GM18951 (cell line): Measurements from ENCODE around the gene CTNND2.
"Not testable (repeated sequence)": the region's sequence is repeated elsewhere in the genome, so short reads cannot be mapped to it uniquely, and the experiment has no call there.

Experiments used
- POLR2A ChIP-seq: IDR thresholded peaks from 4 replicates; pipeline ENCODE4 v1.6.1; 2011; ENCODE audit warnings: mild to moderate bottlenecking; ENCODE audit not compliant: insufficient read length, insufficient read depth; ENCODE audit errors: extremely low read depth
- in situ Hi-C: fragments of 300-500 bp; cut with MboI; formaldehyde crosslinking; loops from one replicate; pipeline ENCODE4 v1.12.0; 2022; ENCODE audit warnings: low sequenced_read_pairs, mixed read lengths, inconsistent platforms; ENCODE audit not compliant: unreplicated experiment

Gene CTNND2

GRCh38 chr5:11335881-11336760, 568.1 kb downstream of the CTNND2 start:
- TF ChIP-seq POLR2A: no peak
- in situ Hi-C loops: no loop called here

GRCh38 chr5:11334404-11334803, 569.8 kb downstream of the CTNND2 start:
- TF ChIP-seq POLR2A: no peak

DNA sequence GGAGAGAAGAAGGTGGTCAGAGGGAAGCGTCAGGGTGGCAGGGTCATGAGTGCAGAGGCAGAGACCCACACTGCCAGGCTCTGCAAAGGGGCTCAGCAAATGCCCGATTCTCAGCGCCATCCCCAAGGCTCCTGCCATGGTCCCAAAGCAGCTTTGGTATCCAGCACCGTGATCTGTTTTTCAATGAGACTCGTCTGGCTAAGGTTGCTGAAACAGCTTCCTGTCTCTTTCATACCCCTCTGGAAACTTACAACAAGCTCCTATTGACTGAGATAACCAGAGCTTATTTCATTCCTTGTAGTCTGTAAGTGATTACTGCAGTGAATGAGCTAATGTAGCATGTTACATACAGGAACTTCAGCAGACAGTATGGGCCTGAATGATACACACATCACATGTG, 574.6 kb downstream of the CTNND2 start:
- no peak for TF ChIP-seq POLR2A
- in situ Hi-C loops: no loop called here

More at GRCh38 chr5:11334404-11334803, 569.8 kb downstream of the CTNND2 start:
- in situ Hi-C loops: no loop called here

- in situ Hi-C loops: no loop called here
- TF ChIP-seq POLR2A: no peak
These were observed 579.5 kb downstream of the CTNND2 start for GRCh38 chr5:11324521-11325289.

DNA sequence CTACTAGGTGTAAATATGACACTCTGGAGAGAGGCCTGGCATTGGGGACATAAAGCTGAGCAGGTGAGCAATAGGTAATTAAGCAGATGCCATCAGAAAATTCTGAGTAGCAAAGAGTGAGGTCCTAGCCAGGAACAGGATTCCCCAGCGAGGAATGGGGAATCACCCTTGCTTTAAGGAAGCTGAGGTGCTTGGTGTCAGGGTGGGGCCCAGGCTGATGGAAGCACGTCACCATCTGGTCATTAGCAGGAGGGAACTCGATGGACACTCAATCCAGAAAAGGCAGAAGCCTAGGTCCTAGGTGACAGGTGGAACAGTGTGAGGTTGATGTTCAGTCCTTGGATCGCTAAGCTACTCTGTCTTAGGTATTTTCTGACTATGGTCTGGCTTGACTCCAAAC, 580.5 kb downstream of the CTNND2 start:
- in situ Hi-C loops: no loop called here

GRCh38 chr5:11322133-11322532, 582.1 kb downstream of the CTNND2 start:
- in situ Hi-C loops: no loop called here
- no peak for TF ChIP-seq POLR2A

More for the DNA sequence above, 580.5 kb downstream of the CTNND2 start:
- no peak for TF ChIP-seq POLR2A

DNA sequence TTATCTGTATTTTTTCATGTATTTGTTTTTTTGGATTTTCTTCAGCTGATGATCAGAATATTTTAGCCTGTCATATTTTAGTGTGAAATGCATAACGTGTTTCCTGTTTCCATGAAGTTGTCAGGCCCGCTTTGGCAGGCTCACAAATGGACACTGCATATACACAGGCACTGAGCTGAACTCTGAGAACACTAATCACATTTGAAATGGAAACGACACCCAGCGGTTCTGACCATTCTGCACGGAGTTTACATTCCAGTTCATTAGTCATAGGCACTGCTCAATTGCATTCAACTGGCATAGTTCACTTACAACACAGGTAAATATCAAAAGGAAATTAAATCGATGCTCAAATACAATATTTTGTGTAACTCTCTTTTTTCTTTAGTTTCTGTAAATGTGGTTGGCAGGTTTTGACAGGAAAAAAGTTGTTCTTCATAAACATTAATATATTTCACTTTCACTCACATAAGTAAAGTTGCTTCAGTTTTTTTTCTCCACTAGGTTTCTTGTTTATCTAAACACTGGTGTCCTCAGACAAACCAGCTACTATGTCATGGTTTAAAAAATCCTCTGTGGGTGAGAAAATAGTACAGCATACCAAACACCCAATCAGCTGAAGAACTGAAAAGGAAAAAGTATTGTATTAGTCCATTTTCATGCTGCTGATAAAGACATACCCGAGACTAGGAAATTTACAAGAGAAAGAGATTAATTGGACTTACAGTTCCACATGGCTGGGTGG, 584.2 kb downstream of the CTNND2 start:
- no peak for TF ChIP-seq POLR2A
- in situ Hi-C loops: no loop called here

DNA sequence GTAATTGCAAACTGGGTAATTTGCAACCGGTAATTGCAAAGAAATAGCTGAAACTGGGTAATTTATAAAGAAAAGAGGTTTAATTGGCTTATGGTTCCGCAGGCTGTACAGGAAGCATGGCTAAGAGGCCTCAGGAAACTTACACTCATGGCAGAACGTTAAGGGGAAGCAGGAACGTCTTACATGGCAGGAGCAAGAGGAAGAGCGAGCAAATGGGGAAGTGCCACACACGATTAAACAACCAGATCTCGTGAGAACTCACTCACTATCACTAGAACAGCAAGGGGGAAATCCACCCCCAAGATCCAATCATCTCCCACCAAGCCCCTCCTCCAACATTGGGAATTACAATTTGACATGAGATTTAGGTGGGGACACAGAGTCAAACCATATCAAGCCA, 590.6 kb downstream of the CTNND2 start:
- in situ Hi-C loops: not testable (repeated sequence)

DNA sequence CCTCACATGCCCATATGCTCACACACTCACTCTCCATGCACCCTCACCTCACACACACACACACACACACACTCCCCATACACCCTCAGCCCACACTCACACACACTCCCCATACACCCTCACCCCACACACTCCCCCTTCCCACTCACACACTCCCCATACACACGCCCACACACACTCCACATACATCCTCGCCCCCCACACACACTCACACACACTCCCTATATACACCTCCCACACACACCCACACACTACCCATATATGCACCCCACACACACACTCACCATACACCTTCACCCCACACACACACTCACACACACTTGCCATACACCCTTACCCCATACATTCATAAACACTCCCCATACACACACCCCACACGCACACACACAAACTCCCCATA, 592.5 kb downstream of the CTNND2 start:
- TF ChIP-seq POLR2A: no peak
- in situ Hi-C loops: no loop called here

GRCh38 chr5:11311272-11311671, 593.0 kb downstream of the CTNND2 start:
- TF ChIP-seq POLR2A: no peak
- in situ Hi-C loops: no loop called here

- in situ Hi-C loops: no loop called here
- TF ChIP-seq POLR2A: no peak
These were observed 594.1 kb downstream of the CTNND2 start for GRCh38 chr5:11310158-11310557.

GRCh38 chr5:11306365-11306764, 597.9 kb downstream of the CTNND2 start:
- TF ChIP-seq POLR2A: no peak
- in situ Hi-C loops: no loop called here

- in situ Hi-C loops: no loop called here
- TF ChIP-seq POLR2A: no peak
These were observed 599.0 kb downstream of the CTNND2 start for GRCh38 chr5:11305245-11305644.
